Activated T-cell treated with anti-CD3 and anti-CD28 coated beads, Interleukin-2, amount 50 U/mL, for 24 hours (primary cell): Measurements from ENCODE around the gene WDR86.

Experiments
- DNase-seq: peaks from one replicate; pipeline ENCODE4 v3.0.0-alpha.2; 2020
- H3K27ac Mint-ChIP-seq: 2 replicates; pipeline ENCODE4 v1.8.0; 2020; ENCODE audit warnings: mild to moderate bottlenecking, mixed read lengths
- H3K27me3 Mint-ChIP-seq: 2 replicates; pipeline ENCODE4 v1.8.0; 2020; ENCODE audit warnings: mixed read lengths
- H3K36me3 Mint-ChIP-seq: 2 replicates; pipeline ENCODE4 v1.8.0; 2020; ENCODE audit warnings: low read depth, mixed read lengths
- H3K4me1 Mint-ChIP-seq: 2 replicates; pipeline ENCODE4 v1.8.0; 2020; ENCODE audit warnings: low read depth, mixed read lengths
- H3K4me3 Mint-ChIP-seq: 2 replicates; pipeline ENCODE4 v1.8.0; 2020; ENCODE audit warnings: mild to moderate bottlenecking, moderate library complexity, mixed read lengths
- H3K9me3 Mint-ChIP-seq: 2 replicates; pipeline ENCODE4 v1.8.0; 2020; ENCODE audit warnings: mixed read lengths

The WDR86 gene

DNA sequence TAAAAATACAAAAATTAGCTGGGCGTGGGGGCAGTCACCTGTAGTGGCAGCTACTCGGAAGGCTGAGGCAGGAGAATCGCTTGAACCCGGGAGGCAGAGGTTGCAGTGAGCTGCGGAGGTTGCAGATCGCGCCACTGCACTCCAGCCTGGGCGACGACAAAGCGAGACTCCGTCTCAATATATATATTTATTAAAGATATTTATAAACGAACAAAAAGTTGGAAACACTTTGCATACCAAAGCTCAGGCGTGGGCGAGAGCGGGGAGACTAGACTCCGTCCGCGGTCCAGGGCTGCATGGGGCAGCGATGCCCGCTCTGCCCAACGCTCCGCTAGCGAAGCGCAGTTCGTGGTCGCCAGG is 38.0 kb upstream of the WDR86 start:
- DNase-seq, result no peak
- Mint-ChIP-seq H3K27ac (no peak overlapping the region), H3K36me3 (no peaks in the 10 kb centered on the region), H3K4me1 (peaks cover 20% of the 10 kb centered on the region), H3K4me3 (peak overlapping the region; percentile 49), H3K9me3 (no peaks in the 10 kb centered on the region), H3K27me3 (no peaks in the 10 kb centered on the region)

DNA sequence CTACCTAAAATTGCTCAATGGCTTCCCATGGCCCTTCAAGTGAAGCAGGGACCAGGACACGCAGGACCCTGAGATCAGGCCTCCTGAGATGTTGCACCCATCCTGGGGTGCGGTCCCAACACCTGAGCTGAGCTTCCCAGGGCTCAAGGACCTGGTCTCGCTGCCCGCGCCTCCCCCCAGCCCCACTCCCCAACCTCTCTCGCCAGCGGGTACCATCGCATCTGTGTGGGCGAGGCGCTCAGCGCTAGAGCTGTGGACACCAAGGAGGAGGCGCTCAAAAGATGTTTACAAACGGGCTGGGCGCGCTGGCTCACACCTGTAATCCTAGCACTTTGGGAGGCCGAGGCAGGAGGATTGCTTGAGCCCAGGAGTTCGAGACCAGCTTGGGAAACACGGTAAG is 37.5 kb upstream of the WDR86 start:
- Mint-ChIP-seq H3K27me3 (no peaks in the 10 kb centered on the region), H3K36me3 (no peaks in the 10 kb centered on the region), H3K27ac (no peak overlapping the region), H3K4me3 (no peak overlapping the region), H3K9me3 (no peaks in the 10 kb centered on the region), H3K4me1 (peaks cover 23% of the 10 kb centered on the region)
- DNase-seq, result peak; percentile 27

DNA sequence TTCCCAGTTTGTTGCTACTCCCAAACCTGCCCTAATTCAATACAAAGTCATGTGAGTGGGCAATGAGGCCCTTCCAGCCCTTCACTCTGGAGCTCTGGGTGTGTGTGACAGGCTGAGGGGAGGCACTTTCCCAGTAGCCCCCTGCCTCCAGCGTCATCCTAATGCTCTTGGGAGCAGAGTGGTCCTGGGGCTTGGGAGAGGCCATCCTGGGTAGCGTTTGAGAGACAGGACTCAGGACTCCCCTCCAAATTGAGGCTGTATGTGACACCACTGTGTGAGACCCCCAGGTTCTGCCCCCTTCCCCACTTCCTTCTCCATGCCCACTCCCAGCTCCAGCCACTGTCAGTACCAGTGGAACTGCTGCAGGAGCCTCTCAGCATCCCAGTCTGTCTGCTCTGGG is 36.6 kb upstream of the WDR86 start:
- DNase-seq, result peak; percentile 26
- Mint-ChIP-seq H3K4me1 (peaks cover 29% of the 10 kb centered on the region), H3K27ac (no peak overlapping the region), H3K9me3 (no peaks in the 10 kb centered on the region), H3K4me3 (no peak overlapping the region), H3K36me3 (no peaks in the 10 kb centered on the region), H3K27me3 (no peaks in the 10 kb centered on the region)

DNA sequence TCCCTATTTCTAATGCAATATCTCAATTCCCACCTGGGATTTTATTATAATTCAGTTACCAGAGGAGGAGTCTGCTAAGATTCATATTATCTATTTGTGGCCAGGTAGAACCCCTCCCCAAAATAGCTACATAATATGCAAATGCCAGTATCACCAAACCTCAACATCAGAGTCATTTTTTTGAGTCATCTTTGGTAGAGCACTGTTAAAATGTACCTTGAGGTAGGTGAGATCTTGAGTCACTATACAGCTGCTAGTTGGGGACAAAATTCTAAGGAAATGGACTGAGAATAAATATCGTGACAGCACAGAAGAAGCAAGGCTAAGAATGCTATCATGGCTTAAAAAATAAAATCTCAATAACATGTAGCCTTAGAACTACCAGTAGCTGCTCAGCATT is 34.8 kb upstream of the WDR86 start:
- H3K36me3 Mint-ChIP-seq, result no peaks in the 10 kb centered on the region
- no peaks in the 10 kb centered on the region for H3K9me3 Mint-ChIP-seq
- H3K27ac Mint-ChIP-seq, result no peak overlapping the region
- peaks cover 43% of the 10 kb centered on the region for H3K4me1 Mint-ChIP-seq
- H3K27me3 Mint-ChIP-seq, result no peaks in the 10 kb centered on the region
- no peak overlapping the region for H3K4me3 Mint-ChIP-seq
- DNase-seq, result no peak

DNA sequence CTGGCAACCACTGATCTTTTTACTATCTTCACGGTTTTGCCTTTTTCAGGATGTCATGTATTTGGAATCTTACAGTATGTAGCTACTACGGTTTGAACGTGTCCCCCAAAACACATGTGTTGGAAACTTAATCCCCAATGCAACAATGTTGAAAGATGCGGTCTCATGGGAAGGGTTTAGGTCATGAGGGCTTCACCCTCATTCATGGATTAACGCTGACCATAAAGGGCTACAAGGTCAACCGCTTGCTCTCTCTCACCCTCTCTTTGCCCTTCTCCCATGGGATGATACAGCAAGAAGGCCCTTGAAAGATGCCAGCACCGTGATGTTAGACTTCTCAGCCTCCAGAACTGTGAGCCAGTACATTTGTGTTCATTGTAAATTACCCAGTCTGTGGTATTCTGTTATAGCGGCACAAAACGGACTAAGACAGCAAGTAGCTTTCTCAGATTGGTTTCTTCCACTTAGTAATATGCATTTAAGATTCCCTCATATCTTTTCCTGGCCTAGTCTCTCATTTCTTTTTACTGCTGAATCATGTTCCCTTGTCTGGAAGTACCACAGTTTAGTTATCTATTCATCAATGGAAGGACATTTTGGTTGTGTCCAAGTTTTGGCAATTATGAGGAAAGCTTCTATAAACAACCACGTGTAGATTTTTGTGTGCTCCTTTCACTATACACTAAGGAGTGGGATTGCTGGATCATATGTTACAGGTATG is 33.1 kb upstream of the WDR86 start:
- no peak overlapping the region for H3K4me3 Mint-ChIP-seq

DNA sequence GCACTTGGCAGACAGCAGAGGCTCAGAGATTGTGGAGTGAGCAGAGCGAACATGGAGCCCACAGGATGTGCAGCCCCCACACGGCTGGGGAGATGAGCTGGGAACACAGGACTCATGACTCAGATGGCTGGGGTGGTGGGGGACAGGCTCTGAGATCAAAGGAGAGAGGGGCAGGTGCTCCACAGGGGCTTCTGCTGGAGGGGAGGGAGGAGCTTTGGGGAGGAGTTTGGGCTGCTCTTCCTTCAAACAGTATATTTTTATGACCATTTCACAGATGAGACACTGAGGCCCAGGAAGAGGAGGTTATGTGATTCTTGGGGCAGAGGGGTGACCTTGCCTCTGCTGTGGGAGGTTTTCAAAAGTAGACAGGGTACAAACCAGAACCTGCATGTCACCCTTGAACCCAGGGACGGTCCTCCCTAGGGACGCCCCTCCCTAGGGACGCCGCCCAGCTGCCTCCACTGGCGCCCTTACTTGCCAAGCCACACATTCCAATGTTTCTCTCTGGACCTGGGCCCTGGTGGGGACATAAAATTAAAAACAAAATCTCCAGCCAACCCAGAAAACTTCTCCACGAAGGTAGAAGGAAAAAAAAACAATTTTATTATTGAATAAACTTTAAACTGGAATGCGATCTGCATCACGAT is 31.1 kb upstream of the WDR86 start:
- no peaks in the 10 kb centered on the region for H3K36me3 Mint-ChIP-seq
- H3K4me1 Mint-ChIP-seq, result peaks cover 48% of the 10 kb centered on the region
- no peaks in the 10 kb centered on the region for H3K9me3 Mint-ChIP-seq
- H3K27ac Mint-ChIP-seq, result peak overlapping the region; percentile 76
- H3K4me3 Mint-ChIP-seq, result peak overlapping the region; percentile 58
- H3K27me3 Mint-ChIP-seq, result no peaks in the 10 kb centered on the region
- DNase-seq, result no peak

More for the DNA sequence above, 33.1 kb upstream of the WDR86 start:
- Mint-ChIP-seq H3K36me3 (no peaks in the 10 kb centered on the region), H3K4me1 (peaks cover 48% of the 10 kb centered on the region), H3K27me3 (no peaks in the 10 kb centered on the region), H3K27ac (no peak overlapping the region), H3K9me3 (no peaks in the 10 kb centered on the region)
- DNase-seq, result peak; percentile 22

DNA sequence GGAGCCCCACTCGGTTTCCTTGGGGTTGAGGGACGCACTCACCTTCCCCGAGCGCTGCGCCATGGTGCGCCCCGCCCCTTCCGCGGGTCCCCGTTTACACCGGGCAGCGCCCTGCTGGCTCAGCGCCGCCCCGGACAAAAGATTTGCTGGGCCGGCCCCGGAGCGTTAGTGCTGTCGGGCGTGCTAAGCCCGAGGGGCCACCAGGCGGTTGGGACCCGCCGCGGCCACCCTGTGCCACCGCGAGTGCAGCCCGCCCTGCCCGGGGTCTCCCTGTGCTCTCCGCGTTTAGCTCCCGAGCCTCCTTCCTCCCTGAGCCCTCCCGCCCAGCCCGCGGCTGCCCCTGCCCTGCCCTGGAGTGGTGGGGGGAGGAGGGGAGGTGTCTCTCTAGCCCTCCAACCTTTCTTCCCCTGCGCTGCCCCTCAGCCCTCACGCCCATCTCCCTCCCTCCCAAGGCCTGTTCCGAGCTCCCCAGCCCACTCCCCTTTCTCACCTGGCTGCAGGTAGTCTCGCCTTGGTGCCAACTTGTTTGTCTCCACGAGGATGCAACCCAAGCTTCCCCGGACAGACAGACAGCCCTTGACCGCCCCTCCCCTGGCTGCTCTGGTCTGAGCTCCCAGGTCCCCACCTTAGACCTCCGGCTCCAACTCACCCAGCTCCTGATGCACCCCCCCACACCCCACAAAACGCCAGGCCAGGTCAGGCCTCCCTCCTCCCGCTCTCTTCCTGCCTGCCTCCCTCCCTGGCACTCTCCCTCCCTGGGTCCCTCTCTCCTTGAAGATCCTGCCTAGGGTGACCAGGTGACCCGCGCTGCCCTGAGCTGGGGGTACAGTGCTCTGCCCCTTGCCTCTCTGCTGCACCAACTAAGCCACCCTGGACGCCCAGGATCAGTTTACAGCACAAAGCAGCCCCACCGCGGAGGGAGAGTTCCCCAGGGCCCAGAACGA is 30.3 kb upstream of the WDR86 start, which contains the start of gene CRYGN:
TSS of gene CRYGN (minus strand) at position 287 of the 944 bp plus-strand sequence. CDS start at position 63, 224 bp downstream.
- DNase-seq, result peak; percentile 60
- Mint-ChIP-seq H3K27me3 (no peaks in the 10 kb centered on the region), H3K4me1 (peaks cover 46% of the 10 kb centered on the region), H3K27ac (peak within 1 kb of the TSS; percentile 76), H3K36me3 (no peaks in the 10 kb centered on the region), H3K9me3 (no peaks in the 10 kb centered on the region), H3K4me3 (peak within 1 kb of the TSS; percentile 58)

DNA sequence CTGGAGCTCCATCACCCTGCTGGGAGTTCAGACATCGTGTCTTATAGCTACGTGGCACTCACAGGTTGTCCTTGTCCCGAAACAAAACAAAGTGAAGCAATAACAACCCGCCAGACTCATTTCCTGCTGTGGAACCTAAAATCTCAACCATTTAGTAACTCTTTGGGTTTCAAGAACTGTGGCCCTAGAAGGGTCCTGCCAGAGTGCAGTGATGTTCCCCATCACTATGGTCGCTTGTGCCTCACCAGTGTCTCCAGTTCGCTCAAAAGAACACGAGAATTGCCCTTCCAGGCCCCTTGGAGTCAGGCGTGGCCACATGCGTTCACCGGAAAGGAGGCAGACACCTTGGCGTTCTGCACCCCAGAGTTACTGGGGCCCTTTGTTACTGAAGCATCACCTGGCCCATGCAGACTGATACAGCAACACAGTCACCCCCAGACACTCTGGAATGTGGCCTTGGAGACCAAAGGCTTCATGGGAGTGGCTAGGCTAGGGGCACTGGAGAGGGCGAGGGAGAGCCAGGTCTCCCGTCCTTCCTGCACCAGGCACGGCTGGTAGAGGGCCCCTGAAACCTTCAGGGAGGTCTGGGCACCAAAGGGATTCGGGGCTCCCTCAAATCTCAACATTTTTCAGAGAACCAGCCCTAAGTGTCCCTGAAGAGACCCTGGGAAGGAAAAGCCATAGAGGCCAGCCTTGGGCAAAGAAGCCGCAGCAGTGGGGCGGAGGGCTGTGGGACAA is 29.2 kb upstream of the WDR86 start:
- Mint-ChIP-seq H3K27me3 (no peaks in the 10 kb centered on the region), H3K4me1 (peaks cover 37% of the 10 kb centered on the region)
- peak; percentile 30 for DNase-seq

DNA sequence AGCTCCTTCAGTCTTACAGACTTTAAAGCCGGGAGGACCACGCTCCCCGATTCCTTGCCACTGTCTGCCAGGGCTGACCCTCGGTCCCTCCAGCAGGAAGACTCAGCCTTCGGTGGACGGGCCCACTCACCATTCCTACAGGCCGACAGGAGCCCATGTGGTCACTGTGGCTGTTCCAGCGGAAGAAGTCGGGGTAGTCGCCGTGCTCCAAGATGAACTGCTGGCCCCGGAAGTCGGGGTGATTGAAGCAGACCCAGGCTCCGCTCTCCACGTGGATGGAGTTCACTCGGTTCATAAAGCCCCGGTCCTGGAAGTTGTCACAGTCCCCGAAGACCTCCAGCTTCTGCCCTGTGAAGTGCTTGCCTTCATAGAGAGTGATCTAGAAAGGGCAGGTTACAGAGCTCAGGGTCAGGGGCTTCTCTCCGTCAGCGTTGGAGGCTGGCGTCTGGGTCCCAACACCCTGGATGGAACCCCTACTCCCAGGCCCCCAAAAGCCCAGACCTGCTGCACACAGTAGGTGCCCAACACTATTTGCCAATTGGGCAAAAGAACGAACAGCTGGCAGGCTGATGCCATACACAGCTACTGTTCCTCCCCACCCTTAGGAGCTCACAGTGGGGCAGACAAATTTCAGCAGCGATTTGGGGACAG is 28.2 kb upstream of the WDR86 start:
- Mint-ChIP-seq H3K4me3 (no peak overlapping the region), H3K36me3 (no peaks in the 10 kb centered on the region), H3K27ac (no peak overlapping the region), H3K4me1 (peaks cover 40% of the 10 kb centered on the region), H3K27me3 (no peaks in the 10 kb centered on the region), H3K9me3 (no peaks in the 10 kb centered on the region)
- peak; percentile 25 for DNase-seq

More for the DNA sequence above, 29.2 kb upstream of the WDR86 start:
- H3K4me3 Mint-ChIP-seq, result peak overlapping the region; percentile 55
- no peak overlapping the region for H3K27ac Mint-ChIP-seq
- no peaks in the 10 kb centered on the region for H3K9me3 Mint-ChIP-seq
- no peaks in the 10 kb centered on the region for H3K36me3 Mint-ChIP-seq

DNA sequence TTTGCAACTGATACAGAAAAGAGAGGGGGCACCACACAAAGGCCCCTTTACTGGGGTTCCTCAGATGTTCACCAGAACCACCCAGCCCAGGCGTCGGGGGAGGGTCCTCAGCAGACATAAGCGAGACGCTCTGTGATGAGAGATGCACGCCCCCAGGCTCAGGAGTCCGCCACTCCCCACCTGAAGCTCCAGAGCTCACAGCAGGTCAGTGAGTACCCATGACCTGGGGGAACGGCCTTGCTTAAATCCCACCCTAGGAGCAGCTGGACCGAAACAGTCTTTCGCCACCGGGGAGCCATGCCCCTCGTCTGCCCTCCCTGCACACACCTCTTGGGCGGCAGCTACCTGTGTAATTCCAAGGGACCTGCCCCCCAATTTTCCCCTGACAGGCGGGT is 27.3 kb upstream of the WDR86 start:
- Mint-ChIP-seq H3K4me3 (no peak overlapping the region), H3K27ac (no peak overlapping the region), H3K27me3 (no peaks in the 10 kb centered on the region), H3K36me3 (no peaks in the 10 kb centered on the region), H3K9me3 (no peaks in the 10 kb centered on the region), H3K4me1 (peaks cover 43% of the 10 kb centered on the region)
- DNase-seq, result no peak

DNA sequence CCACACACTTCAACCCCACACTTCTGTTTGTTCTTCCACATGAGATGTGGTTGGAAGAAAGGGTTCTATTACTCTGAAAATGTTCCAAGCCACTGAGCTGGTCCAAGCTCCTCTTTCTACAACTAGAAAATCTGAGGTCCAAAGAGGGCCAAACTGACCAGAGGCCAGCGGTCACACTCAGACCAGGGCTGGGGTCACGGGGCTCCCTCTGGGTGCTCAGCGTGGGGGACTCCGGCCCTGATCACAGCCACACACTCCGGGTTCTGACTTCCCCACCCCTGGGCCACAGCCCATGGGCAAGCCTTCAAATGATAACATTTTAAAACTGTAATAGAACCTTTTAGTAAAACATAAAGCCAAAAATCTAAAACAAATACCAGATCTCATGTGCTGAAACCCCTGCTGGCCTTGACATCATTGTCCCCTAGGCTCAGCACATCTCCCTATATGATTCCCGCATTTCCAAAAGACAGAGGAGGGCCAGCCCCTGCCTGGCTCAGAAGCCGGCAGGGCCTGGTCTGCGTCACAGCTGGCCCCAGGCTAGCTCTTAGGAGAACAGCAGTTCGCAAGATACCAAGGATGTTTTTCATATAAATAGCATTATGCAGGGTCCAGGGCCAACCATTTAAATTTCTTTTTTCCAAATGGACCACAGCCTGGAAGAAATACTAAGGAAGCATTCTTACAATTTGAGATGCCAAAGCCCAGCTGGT is 26.8 kb upstream of the WDR86 start:
- Mint-ChIP-seq H3K27ac (peak overlapping the region; percentile 2), H3K9me3 (no peaks in the 10 kb centered on the region), H3K4me3 (no peak overlapping the region), H3K27me3 (no peaks in the 10 kb centered on the region), H3K36me3 (no peaks in the 10 kb centered on the region), H3K4me1 (peaks cover 40% of the 10 kb centered on the region)
- no peak for DNase-seq

DNA sequence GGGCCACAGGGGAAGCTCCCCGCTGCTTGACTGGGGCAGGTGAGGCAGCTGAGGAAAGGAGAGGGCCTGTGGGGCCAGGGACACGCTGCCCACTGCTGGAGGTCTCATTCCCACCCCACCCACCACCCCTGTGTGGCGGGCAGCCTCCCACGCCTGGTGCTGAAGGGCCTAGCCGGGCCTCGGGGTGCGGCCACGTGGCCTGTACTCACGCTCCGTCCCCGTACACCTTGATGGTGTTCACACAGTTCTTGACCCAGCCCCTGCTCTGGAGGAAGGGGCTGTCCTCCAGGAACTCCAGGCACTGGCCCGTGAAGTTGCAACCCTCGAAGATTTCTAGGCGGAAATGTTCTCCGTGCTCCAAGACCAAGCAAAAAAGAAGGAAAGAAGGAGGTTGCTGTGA is 26.1 kb upstream of the WDR86 start:
- H3K36me3 Mint-ChIP-seq, result no peaks in the 10 kb centered on the region
- DNase-seq, result no peak
- no peak overlapping the region for H3K4me3 Mint-ChIP-seq
- H3K27me3 Mint-ChIP-seq, result no peaks in the 10 kb centered on the region
- H3K9me3 Mint-ChIP-seq, result no peaks in the 10 kb centered on the region
- peaks cover 38% of the 10 kb centered on the region for H3K4me1 Mint-ChIP-seq
- H3K27ac Mint-ChIP-seq, result no peak overlapping the region

DNA sequence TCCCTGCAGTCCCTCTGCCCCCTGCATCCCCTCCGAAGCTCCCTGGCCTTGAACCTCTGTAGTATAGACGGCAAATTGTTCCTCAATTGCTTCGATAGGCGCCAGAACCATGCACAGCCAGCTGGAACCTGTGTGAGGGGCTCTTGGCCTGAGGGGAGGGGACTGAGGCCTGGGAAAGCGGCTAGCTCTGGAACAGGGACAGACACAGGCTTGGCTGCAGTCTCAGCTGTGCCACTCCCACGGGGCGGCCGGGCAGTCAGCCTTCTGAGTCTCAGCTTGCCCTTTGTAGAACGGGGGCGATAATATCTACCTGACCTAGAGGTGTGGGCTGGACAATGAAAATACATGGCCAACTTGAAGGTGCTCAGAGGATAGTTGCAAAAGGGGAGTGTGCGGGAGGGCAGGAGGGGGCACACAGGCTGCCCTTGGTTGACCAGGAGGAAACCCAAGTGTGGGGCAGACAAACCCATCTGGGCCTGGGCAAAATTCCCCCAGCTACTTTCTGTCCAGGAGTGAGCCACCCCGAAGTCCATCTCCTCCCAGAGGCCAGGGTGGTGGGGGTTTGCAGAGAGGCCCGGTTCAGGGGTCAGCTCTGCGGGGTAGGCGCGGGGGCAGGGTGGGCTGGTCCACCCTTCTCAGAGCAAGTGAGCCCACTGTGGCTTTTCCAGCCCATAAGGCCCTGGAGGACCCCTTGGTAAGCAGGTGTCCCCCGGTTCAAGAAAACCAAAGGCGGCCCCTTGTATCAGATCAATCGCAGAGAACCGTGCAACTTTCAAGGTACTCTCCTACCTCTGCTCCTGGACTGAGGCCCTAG is 25.5 kb upstream of the WDR86 start:
- Mint-ChIP-seq H3K9me3 (no peaks in the 10 kb centered on the region), H3K4me1 (peaks cover 36% of the 10 kb centered on the region), H3K4me3 (no peak overlapping the region), H3K27ac (no peak overlapping the region), H3K27me3 (no peaks in the 10 kb centered on the region), H3K36me3 (no peaks in the 10 kb centered on the region)
- no peak for DNase-seq
